HG03442 (cell line): Measurements from ENCODE around the gene NAGS.
"Not testable (repeated sequence)": the region's sequence is repeated elsewhere in the genome, so short reads cannot be mapped to it uniquely, and the experiment has no call there.

Source experiments
- ATAC-seq: cut with Tn5 transposase; IDR thresholded peaks from one replicate; pipeline ENCODE4 v1.9.1; 2021; ENCODE audit warnings: mild to moderate bottlenecking, moderate library complexity; ENCODE audit not compliant: unreplicated experiment

The NAGS gene, protein sequence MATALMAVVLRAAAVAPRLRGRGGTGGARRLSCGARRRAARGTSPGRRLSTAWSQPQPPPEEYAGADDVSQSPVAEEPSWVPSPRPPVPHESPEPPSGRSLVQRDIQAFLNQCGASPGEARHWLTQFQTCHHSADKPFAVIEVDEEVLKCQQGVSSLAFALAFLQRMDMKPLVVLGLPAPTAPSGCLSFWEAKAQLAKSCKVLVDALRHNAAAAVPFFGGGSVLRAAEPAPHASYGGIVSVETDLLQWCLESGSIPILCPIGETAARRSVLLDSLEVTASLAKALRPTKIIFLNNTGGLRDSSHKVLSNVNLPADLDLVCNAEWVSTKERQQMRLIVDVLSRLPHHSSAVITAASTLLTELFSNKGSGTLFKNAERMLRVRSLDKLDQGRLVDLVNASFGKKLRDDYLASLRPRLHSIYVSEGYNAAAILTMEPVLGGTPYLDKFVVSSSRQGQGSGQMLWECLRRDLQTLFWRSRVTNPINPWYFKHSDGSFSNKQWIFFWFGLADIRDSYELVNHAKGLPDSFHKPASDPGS

DNA sequence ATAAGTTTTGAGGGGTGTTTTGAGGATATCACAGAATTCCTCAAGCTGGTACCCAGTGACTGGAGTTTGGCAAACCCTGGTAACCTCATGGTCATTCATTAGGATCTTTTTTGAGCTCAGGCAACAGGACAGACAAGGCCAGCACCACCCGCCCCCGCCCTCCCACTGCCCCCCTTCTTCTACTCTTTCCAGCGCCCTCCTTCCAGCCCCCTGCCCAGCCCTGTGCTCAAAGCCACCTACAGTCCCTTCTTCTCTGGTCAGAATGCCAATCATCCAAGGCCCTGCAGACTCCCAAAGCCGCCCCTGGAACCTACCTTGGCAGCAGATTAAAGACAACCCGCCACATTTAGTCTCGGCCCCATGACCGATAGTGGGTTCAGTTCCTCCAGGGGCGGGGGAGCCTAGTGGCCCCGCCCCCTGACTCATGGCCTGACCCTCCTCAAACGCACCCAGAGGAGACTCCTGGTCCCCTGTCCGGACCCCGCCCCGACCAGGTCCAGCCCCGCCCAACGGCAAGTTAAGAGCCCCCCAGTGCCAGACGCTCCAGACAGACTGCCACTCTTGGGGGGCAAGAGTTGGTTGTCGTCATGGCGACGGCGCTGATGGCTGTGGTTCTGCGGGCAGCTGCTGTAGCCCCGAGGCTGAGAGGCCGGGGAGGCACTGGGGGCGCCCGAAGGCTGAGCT is at the start of gene NAGS:
NAGS (plus strand) TSS at position 546 of the 684 bp plus-strand sequence; CDS start at position 588, 42 bp downstream.
- ATAC-seq, result no peak

GRCh38 chr17:43956222-43956621 is 48.2 kb upstream of the NAGS start:
- no peak for ATAC-seq

GRCh38 chr17:43958748-43959352 is 45.6 kb upstream of the NAGS start:
- no peak for ATAC-seq

DNA sequence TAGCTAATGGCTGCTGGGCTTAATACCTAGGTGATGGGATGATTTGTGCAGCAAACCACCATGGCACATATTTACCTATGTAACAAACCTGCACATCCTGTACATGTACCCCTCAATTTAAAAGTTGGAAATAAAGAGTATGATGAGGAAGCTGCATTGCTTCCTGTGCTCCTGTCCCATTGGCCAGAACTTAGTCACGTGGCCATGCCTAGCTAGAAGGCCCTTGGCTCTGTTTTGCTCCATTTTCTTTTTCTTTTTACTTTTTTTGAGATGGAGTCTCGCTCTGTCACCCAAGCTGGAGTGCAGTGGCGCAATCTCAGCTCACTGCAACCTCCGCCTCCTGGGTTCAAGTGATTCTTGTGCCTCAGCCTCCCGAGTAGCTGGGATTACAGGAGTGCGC is 43.1 kb upstream of the NAGS start:
- ATAC-seq, result not testable (repeated sequence)

DNA sequence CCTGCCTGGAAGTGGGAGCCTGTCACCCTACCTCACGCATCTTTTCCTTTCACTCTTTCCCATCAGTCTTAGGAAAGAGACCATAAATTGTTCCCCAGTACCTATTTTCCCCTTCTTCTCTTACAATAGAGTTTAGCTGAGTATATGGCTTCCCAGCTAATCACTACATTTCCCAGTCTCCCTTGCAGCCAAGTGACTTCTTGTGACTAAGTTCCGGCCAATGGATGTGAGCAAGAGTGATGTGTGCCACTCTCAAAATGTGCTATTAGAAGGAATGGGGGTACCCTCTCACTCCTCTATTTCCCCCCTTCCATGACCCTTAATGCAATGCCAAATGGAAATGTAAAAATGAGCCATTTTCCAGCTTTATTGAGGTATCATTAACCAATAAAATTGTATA is 42.5 kb upstream of the NAGS start:
- ATAC-seq, result no peak

DNA sequence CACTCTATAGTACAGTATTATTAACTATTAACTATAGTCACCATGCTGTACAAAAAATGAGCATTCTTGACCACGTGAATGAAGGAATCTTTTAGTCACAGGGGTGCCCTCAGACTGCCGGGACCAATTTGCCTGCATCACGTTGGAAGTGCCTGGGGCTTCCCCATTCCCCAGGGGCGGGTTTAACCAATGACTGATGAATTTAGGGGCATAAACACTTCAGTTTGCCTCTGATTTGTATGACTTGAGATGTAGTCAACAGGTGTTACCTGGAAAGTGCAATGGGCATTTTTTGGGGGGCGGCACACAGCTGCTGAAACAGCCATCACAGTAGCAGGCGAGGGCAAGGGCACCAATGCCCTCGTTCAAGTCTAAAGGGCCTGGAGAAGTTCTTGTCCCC is 41.9 kb upstream of the NAGS start:
- no peak for ATAC-seq

- no peak for ATAC-seq
Measured at GRCh38 chr17:43966276-43966675, 38.1 kb upstream of the NAGS start.

- ATAC-seq, result no peak
Measured at GRCh38 chr17:43967251-43967875, 37.1 kb upstream of the NAGS start.

DNA sequence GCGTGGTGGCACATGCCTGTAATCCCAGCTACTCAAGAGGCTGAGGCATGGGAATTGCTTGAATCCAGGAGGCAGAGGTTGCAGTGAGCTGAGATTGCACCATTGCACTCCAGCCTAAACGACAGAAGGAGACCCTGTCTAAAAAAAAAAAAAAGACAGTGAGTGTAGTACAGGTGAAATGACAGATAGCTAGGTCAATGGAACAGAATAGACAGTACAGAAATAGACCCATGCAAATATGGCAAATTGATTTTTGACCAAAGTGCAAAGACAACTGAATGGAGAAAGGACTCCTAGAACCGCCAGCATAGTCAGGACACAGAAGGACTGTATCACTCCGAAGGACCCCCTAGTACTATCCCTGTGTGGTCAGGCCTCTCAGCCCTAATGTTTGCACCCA is 34.1 kb upstream of the NAGS start:
- ATAC-seq, result no peak

- ATAC-seq, result not testable (repeated sequence)
Measured at GRCh38 chr17:43971436-43971835, 33.0 kb upstream of the NAGS start.

GRCh38 chr17:43972444-43973212 is 31.8 kb upstream of the NAGS start:
- not testable (repeated sequence) for ATAC-seq

DNA sequence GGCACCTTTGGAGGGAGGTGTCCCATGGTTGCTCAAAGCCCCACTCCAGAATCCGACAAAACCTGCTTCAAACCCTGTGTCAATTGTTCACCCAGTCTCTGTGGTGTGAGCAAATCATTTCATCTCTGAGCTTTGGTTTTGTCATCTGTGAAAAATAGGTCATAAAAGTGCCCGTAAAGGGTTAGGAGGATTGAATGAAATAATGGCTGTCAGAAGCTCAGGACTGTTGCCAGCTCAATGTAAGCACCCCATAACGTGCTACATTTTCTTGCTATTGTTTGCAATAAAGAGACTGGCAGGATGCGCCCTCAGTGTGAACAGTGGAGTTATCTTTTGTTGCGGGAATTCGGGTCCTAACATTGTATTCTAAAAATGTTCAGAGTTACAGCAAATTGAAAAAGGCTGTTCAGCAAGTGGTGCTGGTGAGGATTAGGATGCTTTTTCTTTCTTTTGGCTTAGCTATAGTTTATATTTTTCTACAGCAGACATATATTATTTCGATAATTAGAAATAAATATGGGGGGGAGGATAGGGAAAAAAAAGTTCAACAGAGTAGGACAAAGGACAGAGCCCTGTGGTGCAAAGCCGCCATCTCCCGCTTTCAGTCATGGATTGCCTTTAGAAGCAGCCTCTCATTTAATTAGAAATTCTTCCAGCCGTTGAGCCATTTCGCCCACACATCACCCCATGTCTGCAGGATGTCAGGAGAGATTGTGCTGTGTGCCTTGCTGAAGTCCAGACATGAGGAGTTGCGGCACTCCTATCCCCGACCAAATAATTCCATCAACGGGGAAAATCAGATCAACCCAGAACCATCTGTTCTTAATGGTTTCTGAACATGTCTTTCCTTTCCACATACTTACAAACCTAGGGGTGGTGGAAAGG is 29.8 kb upstream of the NAGS start:
- no peak for ATAC-seq

GRCh38 chr17:43975898-43976297 is 28.5 kb upstream of the NAGS start:
- no peak for ATAC-seq

- ATAC-seq, result no peak
Measured at GRCh38 chr17:43976963-43977837, 27.2 kb upstream of the NAGS start.

- ATAC-seq, result no peak
Measured at GRCh38 chr17:43978078-43978477, 26.3 kb upstream of the NAGS start.

DNA sequence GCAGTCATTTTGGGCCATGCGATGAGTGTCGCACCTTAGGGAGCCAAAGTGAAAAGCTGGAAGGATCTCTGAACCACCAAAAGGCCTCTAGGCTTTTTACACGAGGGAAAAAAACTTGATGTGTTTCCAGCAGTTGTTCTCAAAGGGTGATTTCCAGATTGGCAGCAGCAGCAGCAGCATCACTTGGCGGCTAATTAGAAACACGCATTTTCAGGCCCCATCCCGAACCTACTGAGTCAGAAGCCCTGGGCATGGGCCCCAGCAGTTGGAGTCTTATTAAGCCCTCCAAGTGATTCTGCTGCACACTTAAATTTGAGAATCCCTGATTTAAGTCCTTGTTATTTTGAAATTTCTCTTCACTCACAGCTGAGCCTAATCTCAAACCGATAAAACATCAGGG is 25.4 kb upstream of the NAGS start:
- no peak for ATAC-seq

DNA sequence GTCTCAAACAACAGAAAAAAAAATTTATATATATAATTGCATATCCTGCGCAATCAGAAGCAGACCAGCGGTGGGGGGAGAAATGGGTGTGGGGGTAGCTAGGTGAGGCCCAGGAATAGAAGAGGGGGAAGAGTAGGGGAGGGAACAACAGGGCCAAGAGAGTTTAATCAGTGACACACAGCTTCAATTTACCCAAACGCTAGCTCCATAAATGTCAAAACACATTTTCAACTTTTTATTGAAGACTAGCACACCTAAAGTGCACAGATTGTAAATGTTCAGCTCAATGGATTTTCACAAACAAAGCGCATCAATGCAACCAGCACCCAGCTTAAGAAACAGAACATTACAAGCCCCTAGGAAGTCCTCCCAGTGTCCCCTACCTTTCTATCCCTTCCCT is 24.8 kb upstream of the NAGS start:
- ATAC-seq, result no peak

DNA sequence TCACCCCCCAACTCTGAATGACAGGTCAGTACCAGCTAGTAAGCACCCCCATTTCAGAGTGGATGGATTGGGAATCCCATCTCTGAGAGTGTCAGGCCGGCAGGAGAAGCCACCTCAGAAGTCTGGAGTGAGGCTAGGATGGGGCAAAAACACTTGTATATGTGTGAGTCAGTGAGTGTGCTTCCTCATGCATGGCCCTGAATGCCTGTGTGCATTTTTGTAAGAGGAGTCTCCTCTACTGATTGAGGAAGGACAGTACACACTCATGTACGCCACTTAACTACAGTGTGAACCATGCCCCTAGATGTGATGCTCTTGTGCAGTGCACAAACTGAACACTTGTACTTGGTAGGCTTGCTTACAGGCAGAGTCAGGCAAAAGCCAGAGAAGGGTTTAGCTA is 22.3 kb upstream of the NAGS start:
- ATAC-seq, result no peak

DNA sequence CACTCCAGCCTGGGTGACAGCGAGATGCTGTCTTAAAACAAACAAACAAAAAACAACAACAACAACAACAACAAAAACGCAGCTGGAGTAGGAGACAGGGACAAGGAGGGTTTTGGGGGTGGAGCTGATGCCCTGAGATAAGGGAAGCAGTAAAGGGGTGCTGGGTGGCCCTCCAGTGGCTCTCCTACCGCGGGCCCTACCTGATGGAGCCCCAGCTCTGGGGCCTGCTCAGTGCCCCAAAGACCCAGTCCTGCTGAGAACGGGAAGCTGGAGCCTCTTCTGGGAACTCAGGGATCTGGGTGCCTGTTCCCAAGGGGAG is 21.3 kb upstream of the NAGS start:
- ATAC-seq, result no peak
